DND-41 (cell line): ENCODE results near the gene HMGB4.

Source experiments
- ATAC-seq: fragments of 200-7000 bp; cut with Tn5 transposase; 3 replicates; pipeline ENCODE4 v1.9.1; 2021; ENCODE audit warnings: low read depth; ENCODE audit not compliant: insufficient read depth
- DNase-seq: peaks from one replicate; pipeline ENCODE4 v3.0.0-alpha.2; 2020
- H2AFZ ChIP-seq: 2 replicates; pipeline ENCODE4 v1.6.0; 2012; ENCODE audit warnings: low read depth, low read length
- H3K27ac ChIP-seq: 2 replicates; pipeline ENCODE4 v1.5.1; 2012; ENCODE audit warnings: low read length, inconsistent platforms
- H3K27me3 ChIP-seq: fragments of 200-600 bp; sonication (generic); 2 replicates; pipeline ENCODE4 v1.6.0; 2012; ENCODE audit warnings: low read length, mild to moderate bottlenecking, inconsistent platforms; ENCODE audit not compliant: insufficient read depth, poor library complexity
- H3K36me3 ChIP-seq: 2 replicates; pipeline ENCODE4 v1.5.1; 2012; ENCODE audit warnings: low read length, inconsistent platforms; ENCODE audit not compliant: insufficient read depth
- H3K4me1 ChIP-seq: 2 replicates; pipeline ENCODE4 v1.5.1; 2012; ENCODE audit warnings: mild to moderate bottlenecking, low read length; ENCODE audit not compliant: insufficient read depth
- H3K4me2 ChIP-seq: 2 replicates; pipeline ENCODE4 v1.6.0; 2012; ENCODE audit warnings: mild to moderate bottlenecking, moderate library complexity, low read length, inconsistent platforms; ENCODE audit not compliant: insufficient read depth
- H3K4me3 ChIP-seq, 2 experiments: fragments of 200-600 bp in 1 of 2; shearing (Covaris generic) in 1 of 2; 2 replicates each; pipeline ENCODE4 v1.5.1; 2012 to 2016; ENCODE audit warnings: inconsistent platforms in 2 of 2, low read length in 2 of 2, mild to moderate bottlenecking in 2 of 2, low read depth in 1 of 2, moderate library complexity in 1 of 2
- H3K79me2 ChIP-seq: 2 replicates; pipeline ENCODE4 v1.6.0; 2012; ENCODE audit warnings: low read length, inconsistent platforms; ENCODE audit not compliant: insufficient read depth
- H3K9ac ChIP-seq: 2 replicates; pipeline ENCODE4 v1.6.0; 2012; ENCODE audit warnings: low read depth, mild to moderate bottlenecking, inconsistent platforms, low read length, moderate library complexity
- H3K9me3 ChIP-seq: 2 replicates; pipeline ENCODE4 v1.5.1; 2012; ENCODE audit warnings: low read length, moderate library complexity, mild to moderate bottlenecking, inconsistent platforms; ENCODE audit not compliant: insufficient read depth, severe bottlenecking
- H4K20me1 ChIP-seq: 2 replicates; pipeline ENCODE4 v1.6.0; 2012; ENCODE audit warnings: low read length; ENCODE audit not compliant: insufficient read depth
- EZH2 ChIP-seq: IDR thresholded peaks from 3 replicates; pipeline ENCODE4 v1.6.1; 2012; ENCODE audit warnings: borderline replicate concordance, low read depth, mild to moderate bottlenecking, moderate library complexity, low read length, inconsistent platforms; ENCODE audit not compliant: severe bottlenecking
- TF ChIP-seq, protein P1 (sequence below): IDR thresholded peaks from 2 replicates; pipeline ENCODE4 v1.5.1; 2012; ENCODE audit warnings: borderline replicate concordance, low read length, moderate library complexity, mild to moderate bottlenecking; ENCODE audit not compliant: poor library complexity, severe bottlenecking; ENCODE audit errors: extremely low read depth

The HMGB4 gene

GRCh38 chr1:33878392-33878791, 14.5 kb downstream of the HMGB4 start:
- Histone ChIP-seq H3K9me3 (no peaks in the 10 kb centered on the region), H3K4me3 (no peak overlapping the region), H3K4me2 (no peak overlapping the region), H3K27ac (no peak overlapping the region), H3K9ac (no peak overlapping the region), H4K20me1 (no peaks in the 10 kb centered on the region), H3K79me2 (no peaks in the 10 kb centered on the region), H3K4me1 (no peaks in the 10 kb centered on the region), H3K36me3 (no peaks in the 10 kb centered on the region), H2AFZ (no peak overlapping the region), H3K27me3 (peaks cover 4% of the 10 kb centered on the region)
- DNase-seq (no peak), ATAC-seq (no peak)
- no peak for TF ChIP-seq EZH2
- TF ChIP-seq, protein P1, sequence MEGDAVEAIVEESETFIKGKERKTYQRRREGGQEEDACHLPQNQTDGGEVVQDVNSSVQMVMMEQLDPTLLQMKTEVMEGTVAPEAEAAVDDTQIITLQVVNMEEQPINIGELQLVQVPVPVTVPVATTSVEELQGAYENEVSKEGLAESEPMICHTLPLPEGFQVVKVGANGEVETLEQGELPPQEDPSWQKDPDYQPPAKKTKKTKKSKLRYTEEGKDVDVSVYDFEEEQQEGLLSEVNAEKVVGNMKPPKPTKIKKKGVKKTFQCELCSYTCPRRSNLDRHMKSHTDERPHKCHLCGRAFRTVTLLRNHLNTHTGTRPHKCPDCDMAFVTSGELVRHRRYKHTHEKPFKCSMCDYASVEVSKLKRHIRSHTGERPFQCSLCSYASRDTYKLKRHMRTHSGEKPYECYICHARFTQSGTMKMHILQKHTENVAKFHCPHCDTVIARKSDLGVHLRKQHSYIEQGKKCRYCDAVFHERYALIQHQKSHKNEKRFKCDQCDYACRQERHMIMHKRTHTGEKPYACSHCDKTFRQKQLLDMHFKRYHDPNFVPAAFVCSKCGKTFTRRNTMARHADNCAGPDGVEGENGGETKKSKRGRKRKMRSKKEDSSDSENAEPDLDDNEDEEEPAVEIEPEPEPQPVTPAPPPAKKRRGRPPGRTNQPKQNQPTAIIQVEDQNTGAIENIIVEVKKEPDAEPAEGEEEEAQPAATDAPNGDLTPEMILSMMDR, result no peak

- Histone ChIP-seq H3K4me3 (no peak overlapping the region), H2AFZ (no peak overlapping the region), H3K9ac (no peak overlapping the region), H3K4me1 (no peaks in the 10 kb centered on the region), H3K79me2 (no peaks in the 10 kb centered on the region), H4K20me1 (no peaks in the 10 kb centered on the region), H3K36me3 (no peaks in the 10 kb centered on the region), H3K27me3 (peaks cover 4% of the 10 kb centered on the region), H3K9me3 (no peaks in the 10 kb centered on the region), H3K4me2 (no peak overlapping the region), H3K27ac (no peak overlapping the region)
- ATAC-seq (no peak), DNase-seq (no peak)
- TF ChIP-seq, protein P1, result no peak
- TF ChIP-seq EZH2, result no peak
These were observed 16.4 kb downstream of the HMGB4 start for GRCh38 chr1:33880305-33880704.

DNA sequence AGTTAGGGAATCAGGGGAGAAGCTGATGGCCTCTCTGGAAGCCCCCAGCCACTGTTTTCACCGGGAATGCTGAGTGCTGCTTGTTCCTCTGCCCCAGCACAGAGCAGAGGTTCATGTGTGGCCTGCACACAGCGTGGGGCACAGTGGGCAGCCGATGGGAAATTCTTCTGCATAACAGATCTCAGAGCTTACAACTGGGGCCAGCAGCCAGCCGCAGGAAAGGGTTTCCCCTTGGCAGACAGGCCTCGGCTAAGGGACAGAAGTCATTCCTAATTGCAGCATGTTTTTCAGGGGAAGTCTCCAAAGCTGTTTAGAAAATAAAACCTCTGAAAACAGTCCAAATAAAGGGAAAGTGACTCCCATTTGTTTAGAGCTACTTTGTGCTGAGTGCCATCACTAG, 22.6 kb downstream of the HMGB4 start:
- H3K79me2 ChIP-seq, result no peaks in the 10 kb centered on the region
- H3K9me3 ChIP-seq, result no peaks in the 10 kb centered on the region
- H3K9ac ChIP-seq, result no peak overlapping the region
- TF ChIP-seq, protein P1, result no peak
- TF ChIP-seq EZH2, result no peak
- no peaks in the 10 kb centered on the region for H4K20me1 ChIP-seq
- ATAC-seq (no peak), DNase-seq (no peak)
- peaks cover 4% of the 10 kb centered on the region for H3K27me3 ChIP-seq
- H3K4me1 ChIP-seq, result no peaks in the 10 kb centered on the region
- no peak overlapping the region for H3K27ac ChIP-seq
- H3K4me2 ChIP-seq, result no peak overlapping the region
- no peak overlapping the region for H2AFZ ChIP-seq
- H3K36me3 ChIP-seq, result no peaks in the 10 kb centered on the region
- H3K4me3 ChIP-seq, result no peak overlapping the region
